H1 (cell line): ENCODE data around the gene VPS9D1. TPM values are rescaled to one million over a fixed set of nuclear protein-coding genes. Genes with fewer than 3 reads are reported as not detected.

Experiments used
- CEBPB ChIP-seq: IDR thresholded peaks from 2 replicates; pipeline ENCODE4 v1.6.1; 2012; ENCODE audit warnings: low read depth, low read length
- CTBP2 ChIP-seq: IDR thresholded peaks from 2 replicates; pipeline ENCODE4 v1.7.0; 2011; ENCODE audit warnings: borderline replicate concordance, mild to moderate bottlenecking, moderate library complexity, mixed read lengths, low read length; ENCODE audit not compliant: insufficient read depth, insufficient read length
- EZH2 ChIP-seq: fragments of 200-600 bp; sonication (generic); IDR thresholded peaks from 2 replicates; pipeline ENCODE4 v1.7.1; 2012; ENCODE audit warnings: low read depth, mild to moderate bottlenecking, moderate library complexity, low read length, inconsistent platforms; ENCODE audit not compliant: severe bottlenecking
- PHF8 ChIP-seq: fragments of 200-600 bp; sonication (generic); conservative IDR thresholded peaks from 2 replicates; pipeline ENCODE4 v1.7.1; 2012; ENCODE audit warnings: low read depth, mild to moderate bottlenecking, inconsistent platforms, low read length, moderate library complexity
- RFX5 ChIP-seq: IDR thresholded peaks from 2 replicates; pipeline ENCODE4 v1.6.1; 2011; ENCODE audit warnings: low read depth, low read length, improper control_type of control experiment, borderline replicate concordance
- TAF7 ChIP-seq: optimal IDR thresholded peaks from 2 replicates; pipeline ENCODE3; 2011; ENCODE audit warnings: low read depth, mild to moderate bottlenecking, inconsistent platforms, low read length, moderate library complexity, borderline replicate concordance
- polyA plus RNA-seq, 7 experiments: library from polyadenylated mRNA; depleted of rRNA in 3 of 7; stranded (reverse) in 5 of 7; unstranded in 2 of 7; fragments of >200 nt in 5 of 7; fragments of 200-250 nt in 2 of 7; gene quantifications; 1 replicate in 5 of 7; 2 replicates in 1 of 7; 4 replicates in 1 of 7; pipeline versions ENCODE4 v1.2.1 to v1.2.3, GENCODE V29; 2011 to 2013; ENCODE audit warnings: missing spikeins in 2 of 7, mixed read lengths in 2 of 7
- total RNA-seq: library from RNA; stranded (reverse); fragmentation: NEBNext Ultra II Directional; extraction: Animal tissue kit (Norgen Biotek cat#: 25700); gene quantifications from 2 replicates; pipeline ENCODE4 v1.2.1, GENCODE V29; 2021
- TF ChIP-seq, protein P1 (sequence below): IDR thresholded peaks from 2 replicates; pipeline ENCODE4 v1.6.1; 2012; ENCODE audit warnings: inconsistent platforms

Gene VPS9D1
- total and polyA plus RNA-seq, 2 of the 8 experiments (the other 6 are each of a cell fraction or from before 2014, with no cell fraction given) = 2.9 to 5.4 TPM

DNA sequence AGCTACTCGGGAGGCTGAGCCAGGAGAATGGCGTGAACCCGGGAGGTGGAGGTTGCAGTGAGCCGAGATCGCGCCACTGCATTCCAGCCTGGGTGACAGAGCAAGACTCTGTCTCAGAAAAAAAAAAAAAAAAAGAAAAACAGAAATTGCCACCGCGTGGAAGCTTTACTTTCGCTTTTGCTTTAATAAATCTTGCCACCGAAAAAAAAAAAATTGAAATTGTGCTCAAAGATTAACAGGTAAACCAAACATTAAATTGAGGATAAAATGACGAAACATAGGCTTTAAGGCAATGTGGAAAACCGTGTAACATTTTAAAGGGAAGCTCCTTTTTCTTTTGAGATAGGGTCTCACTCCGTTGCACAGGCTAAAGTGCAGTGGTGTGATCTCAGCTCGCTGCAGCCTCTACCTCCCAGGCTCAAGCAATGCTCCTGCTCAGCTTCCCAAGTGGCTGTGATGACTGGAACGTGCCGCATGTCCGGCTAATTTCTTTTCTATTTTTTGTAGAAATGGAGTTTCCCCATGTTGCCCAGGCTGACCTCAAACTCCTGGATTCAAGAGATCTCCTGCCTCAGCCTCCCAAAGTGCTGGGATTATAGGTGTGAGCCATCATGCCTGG lies 40.7 kb upstream of the VPS9D1 start (continued):
- no peak for TF ChIP-seq RFX5
- no peak for TF ChIP-seq PHF8
- no peak for TF ChIP-seq TAF7
- TF ChIP-seq CTBP2 = no peak
- no peak for TF ChIP-seq CEBPB
- no peak for TF ChIP-seq EZH2
- TF ChIP-seq, protein P1, sequence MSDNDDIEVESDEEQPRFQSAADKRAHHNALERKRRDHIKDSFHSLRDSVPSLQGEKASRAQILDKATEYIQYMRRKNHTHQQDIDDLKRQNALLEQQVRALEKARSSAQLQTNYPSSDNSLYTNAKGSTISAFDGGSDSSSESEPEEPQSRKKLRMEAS = no peak
